SJCRH30 (cell line): ENCODE data around the gene VRK3. TPM values are rescaled to one million over a fixed set of nuclear protein-coding genes. Genes with fewer than 3 reads are reported as not detected.

Experiments used
- DNase-seq, 2 experiments: peaks; one replicate each; pipeline ENCODE4 v3.0.0-alpha.2; 2015 to 2020
- H3K27ac ChIP-seq: fragments of 250-450 bp; sonication (Bioruptor Pico); 2 replicates; pipeline ENCODE4 v1.5.1; 2020; ENCODE audit warnings: mild to moderate bottlenecking, moderate library complexity
- H3K27me3 ChIP-seq: fragments of 250-450 bp; sonication (Bioruptor Pico); 2 replicates; pipeline ENCODE4 v1.5.1; 2020; ENCODE audit warnings: mild to moderate bottlenecking, moderate library complexity
- H3K36me3 ChIP-seq: fragments of 250-450 bp; sonication (Bioruptor Pico); 2 replicates; pipeline ENCODE4 v1.5.1; 2020; ENCODE audit warnings: mild to moderate bottlenecking, moderate library complexity
- H3K4me1 ChIP-seq: fragments of 250-450 bp; sonication (Bioruptor Pico); 2 replicates; pipeline ENCODE4 v1.5.1; 2020; ENCODE audit warnings: mild to moderate bottlenecking, moderate library complexity
- H3K4me3 ChIP-seq: fragments of 250-450 bp; sonication (Bioruptor Pico); 2 replicates; pipeline ENCODE4 v1.5.1; 2020; ENCODE audit warnings: mild to moderate bottlenecking, moderate library complexity
- H3K9me3 ChIP-seq: fragments of 250-450 bp; sonication (Bioruptor Pico); replicated peaks from 2 replicates; pipeline ENCODE4 v1.5.1; 2020; ENCODE audit warnings: mild to moderate bottlenecking, moderate library complexity
- total RNA-seq: library from RNA; depleted of rRNA; stranded (reverse); fragments of >200 nt; shearing (Covaris generic); gene quantifications from 2 replicates; pipeline ENCODE4 v1.2.3, GENCODE V29; 2014

VRK3 gene
- total RNA-seq, 1 experiment from 2014 or later = 23.1 TPM

DNA sequence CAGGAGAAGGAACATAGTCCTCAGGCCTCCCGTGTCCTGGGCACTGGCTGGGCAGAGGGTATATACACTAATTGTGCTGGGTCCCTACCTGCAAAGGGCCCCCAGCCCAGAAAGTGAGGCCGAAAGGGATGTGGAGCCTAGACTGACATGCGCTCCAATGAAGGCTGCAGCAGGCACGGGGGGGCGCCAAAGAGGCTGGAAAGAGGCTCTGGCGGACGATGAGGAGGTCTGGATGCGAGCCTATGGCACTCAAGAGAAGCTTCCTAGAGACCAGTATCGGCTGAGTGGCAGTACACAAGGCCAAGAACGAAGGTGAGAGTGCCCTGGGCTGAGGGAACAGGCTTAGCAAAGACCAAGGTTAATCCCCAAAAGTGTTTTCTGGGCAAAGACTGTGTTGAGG is 16.6 kb downstream of the VRK3 start:
- no peak overlapping the region for H3K27ac ChIP-seq
- H3K36me3 ChIP-seq = peaks cover 9% of the 10 kb centered on the region
- H3K4me1 ChIP-seq = peaks cover 3% of the 10 kb centered on the region; the same call in 1 of the 2 replicates
- no peaks in the 10 kb centered on the region for H3K9me3 ChIP-seq
- H3K4me3 ChIP-seq = no peak overlapping the region
- DNase-seq = no peak
- H3K27me3 ChIP-seq = no peaks in the 10 kb centered on the region

DNA sequence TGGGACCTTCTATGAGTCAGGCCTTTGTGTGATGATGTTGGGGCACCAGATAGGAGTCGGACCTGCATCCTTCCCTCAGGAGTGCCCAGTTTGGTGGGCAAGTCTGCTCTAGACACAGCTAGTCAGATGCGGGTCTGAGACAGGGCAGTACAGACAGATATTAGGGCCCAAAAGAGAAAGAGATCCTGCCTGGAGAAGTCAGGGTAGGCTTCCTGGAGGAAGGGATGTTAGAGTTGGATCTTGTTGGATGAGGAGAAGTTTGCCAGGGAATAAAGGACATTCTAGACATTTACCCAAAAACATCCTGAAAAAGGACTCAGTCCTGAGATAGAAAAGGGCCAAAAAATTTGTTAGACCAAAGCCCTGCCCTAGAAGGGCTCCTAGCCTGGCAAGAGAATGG is 17.2 kb downstream of the VRK3 start:
- H3K4me3 ChIP-seq = no peak overlapping the region
- H3K4me1 ChIP-seq = peaks cover 3% of the 10 kb centered on the region; the same call in 1 of the 2 replicates
- peaks cover 11% of the 10 kb centered on the region for H3K36me3 ChIP-seq
- no peak for DNase-seq
- H3K27ac ChIP-seq = no peak overlapping the region
- no peaks in the 10 kb centered on the region for H3K9me3 ChIP-seq
- H3K27me3 ChIP-seq = no peaks in the 10 kb centered on the region

DNA sequence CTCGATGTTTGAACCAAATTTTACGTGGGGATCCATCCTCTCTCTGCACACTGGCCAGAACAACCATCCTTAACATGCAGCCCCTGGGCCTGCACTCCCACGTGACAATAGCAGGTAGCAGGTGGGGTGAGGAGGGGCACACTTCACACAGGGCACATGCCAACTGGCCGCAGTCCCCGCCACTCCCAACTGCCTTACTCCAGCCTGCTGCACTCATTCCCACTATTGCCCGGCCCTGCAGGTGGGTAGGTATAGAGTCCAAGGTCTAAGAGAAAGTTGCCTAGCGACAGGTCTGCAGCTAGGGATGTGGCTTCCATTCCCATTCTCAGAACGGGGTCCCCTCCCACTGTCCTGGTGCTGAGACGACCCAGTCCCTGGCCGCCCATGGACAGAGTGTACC is 18.0 kb downstream of the VRK3 start:
- Histone ChIP-seq H3K4me3 (no peak overlapping the region), H3K27ac (no peak overlapping the region), H3K36me3 (peaks cover 11% of the 10 kb centered on the region), H3K4me1 (peaks cover 3% of the 10 kb centered on the region; the same call in 1 of the 2 replicates), H3K27me3 (no peaks in the 10 kb centered on the region), H3K9me3 (no peaks in the 10 kb centered on the region)
- no peak for DNase-seq

DNA sequence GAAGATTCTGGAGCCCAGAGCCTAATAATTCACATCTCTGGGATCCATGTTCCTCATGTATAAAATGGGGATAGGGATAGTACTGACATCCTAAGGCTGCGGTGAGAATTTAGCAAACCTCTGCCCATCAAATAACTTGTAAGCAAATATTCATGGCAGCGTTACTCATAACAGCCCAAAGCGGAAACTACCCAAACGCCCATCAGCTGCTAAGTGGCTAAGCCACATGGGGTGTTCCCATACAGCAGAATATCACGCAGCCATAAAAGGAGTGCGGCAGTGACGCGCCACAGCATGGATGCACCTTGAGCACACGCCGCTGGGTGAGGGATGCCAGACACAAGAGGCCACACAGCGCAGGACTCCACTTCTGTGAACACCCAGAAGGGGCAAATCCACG is 19.7 kb downstream of the VRK3 start:
- peaks cover 11% of the 10 kb centered on the region; the same call in 1 of the 2 replicates for H3K36me3 ChIP-seq
- no peaks in the 10 kb centered on the region for H3K9me3 ChIP-seq
- DNase-seq = no peak
- no peaks in the 10 kb centered on the region for H3K27me3 ChIP-seq
- H3K27ac ChIP-seq = no peak overlapping the region
- peaks cover 3% of the 10 kb centered on the region; the same call in 1 of the 2 replicates for H3K4me1 ChIP-seq
- no peak overlapping the region for H3K4me3 ChIP-seq

DNA sequence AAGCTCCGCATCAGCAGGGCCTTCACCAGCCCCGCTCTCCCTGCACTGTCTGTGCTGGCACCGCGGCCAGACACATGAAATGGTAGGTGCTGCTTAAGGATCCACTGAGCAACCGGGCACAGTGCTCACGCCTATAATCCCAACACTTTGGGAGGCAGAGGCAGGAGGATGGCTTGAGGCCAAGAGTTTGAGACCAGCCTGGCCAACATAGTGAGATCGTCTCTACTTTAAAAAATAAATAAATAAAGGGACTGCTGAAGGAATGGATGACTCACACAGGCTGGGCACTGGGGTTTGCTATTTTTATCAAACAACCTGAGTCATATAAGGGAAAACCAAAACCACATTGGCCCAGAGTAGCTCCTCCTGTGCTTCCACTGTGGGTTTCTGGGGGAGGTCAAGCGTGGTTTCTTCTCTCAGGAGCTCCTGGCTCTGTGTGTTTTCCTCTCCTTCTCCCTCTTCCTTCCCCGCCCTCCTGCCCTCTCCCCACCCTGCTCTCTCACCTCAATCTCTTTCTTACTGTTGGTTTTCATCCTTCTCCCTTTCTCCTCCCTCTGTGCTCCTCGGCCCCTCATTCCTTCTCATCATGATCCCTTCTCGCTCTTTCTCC is 21.3 kb downstream of the VRK3 start:
- Histone ChIP-seq H3K27me3 (no peaks in the 10 kb centered on the region), H3K27ac (no peak overlapping the region), H3K4me3 (no peak overlapping the region), H3K9me3 (no peaks in the 10 kb centered on the region), H3K36me3 (peaks cover 11% of the 10 kb centered on the region; the same call in 1 of the 2 replicates), H3K4me1 (peaks cover 3% of the 10 kb centered on the region; the same call in 1 of the 2 replicates)
- peak; percentile 57 to 61 for DNase-seq

DNA sequence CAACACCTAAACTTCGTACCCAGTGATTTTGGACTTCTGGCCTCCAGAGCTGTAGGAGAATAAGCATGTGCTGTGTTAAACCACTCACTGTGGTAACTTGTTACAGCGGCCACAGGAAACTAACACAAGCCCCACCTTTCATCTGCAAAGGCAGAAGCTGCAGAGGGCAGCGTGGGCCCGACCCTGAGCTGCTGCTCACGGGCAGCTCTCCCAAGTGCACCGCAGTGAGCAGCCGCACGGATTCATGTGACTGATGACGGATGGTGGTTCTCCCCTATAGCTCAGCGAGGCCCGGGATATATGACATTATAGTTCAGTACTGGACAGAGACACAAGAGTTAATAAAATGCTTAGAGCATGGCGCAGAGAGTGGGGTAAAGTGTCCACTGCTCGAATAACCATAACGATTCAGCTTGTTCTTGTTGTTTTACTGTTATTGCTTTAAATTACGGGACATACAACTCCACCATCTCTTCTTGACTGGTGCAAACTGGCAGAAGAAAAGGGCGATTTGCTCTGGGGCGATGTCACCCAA is 21.9 kb downstream of the VRK3 start:
- no peaks in the 10 kb centered on the region for H3K27me3 ChIP-seq
- peaks cover 3% of the 10 kb centered on the region; the same call in 1 of the 2 replicates for H3K4me1 ChIP-seq
- no peak overlapping the region for H3K27ac ChIP-seq
- no peak for DNase-seq
- no peaks in the 10 kb centered on the region for H3K9me3 ChIP-seq
- no peak overlapping the region for H3K4me3 ChIP-seq
- H3K36me3 ChIP-seq = peaks cover 11% of the 10 kb centered on the region; the same call in 1 of the 2 replicates

DNA sequence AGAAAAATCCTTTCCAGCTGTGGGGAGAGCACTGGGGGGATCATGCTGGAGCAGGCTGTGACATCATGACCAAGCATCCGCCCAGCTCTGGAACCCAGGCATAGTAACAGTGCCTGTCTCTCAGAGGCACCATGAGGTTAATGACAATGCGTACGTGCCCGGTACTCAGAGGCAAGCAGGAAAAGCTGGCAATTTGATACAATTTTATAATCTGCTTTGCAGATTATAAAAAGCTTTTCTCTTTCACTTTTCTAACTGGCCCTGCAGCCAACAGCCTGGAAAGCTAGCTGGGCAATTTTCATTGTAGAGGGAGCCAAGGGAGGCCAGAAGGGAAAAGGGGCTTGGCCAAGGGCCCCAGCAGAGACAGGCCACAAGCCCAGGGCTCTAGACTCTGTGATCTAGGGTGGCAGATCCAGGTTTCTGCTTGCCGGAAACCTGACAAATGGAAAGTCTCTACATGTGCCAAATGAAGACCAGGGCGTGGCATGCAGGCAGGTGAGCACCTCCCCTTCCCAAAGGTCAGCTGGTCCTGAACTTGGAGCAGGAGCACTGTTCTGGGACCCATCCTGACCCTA is 22.7 kb downstream of the VRK3 start:
- H3K27me3 ChIP-seq = no peaks in the 10 kb centered on the region
- H3K36me3 ChIP-seq = peaks cover 11% of the 10 kb centered on the region; the same call in 1 of the 2 replicates
- no peak overlapping the region for H3K27ac ChIP-seq
- peaks cover 3% of the 10 kb centered on the region; the same call in 1 of the 2 replicates for H3K4me1 ChIP-seq
- DNase-seq = no peak
- H3K4me3 ChIP-seq = no peak overlapping the region
- H3K9me3 ChIP-seq = no peaks in the 10 kb centered on the region

DNA sequence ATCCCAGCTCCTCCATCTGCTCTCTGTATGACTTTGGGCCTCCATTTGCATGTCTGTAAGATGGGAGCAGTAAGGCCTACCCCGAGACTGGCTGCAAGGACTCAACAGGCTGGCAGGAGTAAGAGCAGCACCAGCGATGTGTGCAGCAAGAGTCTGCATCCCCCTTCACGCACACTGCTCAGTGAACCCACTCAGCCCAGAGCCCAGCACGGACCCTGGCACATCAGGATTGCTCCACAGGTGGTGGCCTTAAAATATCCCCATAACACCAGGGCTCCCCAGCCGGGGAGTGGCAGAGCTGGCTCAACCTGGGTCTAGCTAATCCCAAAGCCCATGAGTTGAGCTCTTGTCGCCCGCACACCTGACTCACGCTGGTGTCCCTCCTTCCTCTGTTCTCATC is 23.4 kb downstream of the VRK3 start:
- no peaks in the 10 kb centered on the region for H3K27me3 ChIP-seq
- H3K36me3 ChIP-seq = peaks cover 11% of the 10 kb centered on the region; the same call in 1 of the 2 replicates
- peaks cover 3% of the 10 kb centered on the region; the same call in 1 of the 2 replicates for H3K4me1 ChIP-seq
- no peak for DNase-seq
- H3K9me3 ChIP-seq = no peaks in the 10 kb centered on the region
- H3K4me3 ChIP-seq = no peak overlapping the region
- no peak overlapping the region for H3K27ac ChIP-seq

DNA sequence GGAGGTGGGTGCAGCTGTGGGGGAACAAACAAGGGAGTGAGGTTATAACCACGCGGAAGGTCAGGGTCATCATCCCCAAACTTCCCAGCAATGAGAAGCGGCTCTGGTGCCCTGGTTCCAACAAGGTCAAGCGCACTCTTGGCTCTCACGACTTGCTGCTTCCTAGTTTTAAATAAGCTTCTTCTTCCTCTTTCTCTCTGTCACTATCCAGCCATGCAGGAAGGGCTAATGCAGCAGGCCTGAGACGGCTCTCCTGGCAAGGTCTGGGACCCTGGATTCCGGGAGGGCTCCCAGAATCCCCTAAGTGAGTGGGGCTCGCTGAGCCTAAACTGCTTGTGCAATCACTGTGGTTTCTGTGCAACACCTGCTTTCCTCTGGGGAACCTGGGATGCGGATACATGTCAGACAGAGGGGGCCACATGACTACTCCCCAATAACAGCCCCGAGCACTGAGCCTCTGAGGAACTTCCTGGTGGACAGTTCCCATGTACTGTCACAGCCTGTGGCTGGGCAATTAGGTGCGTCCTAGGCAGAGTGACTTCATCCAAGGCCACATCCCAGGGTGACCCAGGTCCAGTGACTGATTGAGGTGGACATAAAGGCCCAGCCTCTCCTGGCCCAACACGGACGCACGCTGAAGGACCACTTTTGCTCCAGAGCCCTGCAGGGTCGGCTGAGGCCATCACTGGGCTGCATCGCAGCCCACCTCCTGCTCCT is 24.2 kb downstream of the VRK3 start:
- Histone ChIP-seq H3K36me3 (peaks cover 10% of the 10 kb centered on the region; the same call in 1 of the 2 replicates), H3K27ac (no peak overlapping the region)

DNA sequence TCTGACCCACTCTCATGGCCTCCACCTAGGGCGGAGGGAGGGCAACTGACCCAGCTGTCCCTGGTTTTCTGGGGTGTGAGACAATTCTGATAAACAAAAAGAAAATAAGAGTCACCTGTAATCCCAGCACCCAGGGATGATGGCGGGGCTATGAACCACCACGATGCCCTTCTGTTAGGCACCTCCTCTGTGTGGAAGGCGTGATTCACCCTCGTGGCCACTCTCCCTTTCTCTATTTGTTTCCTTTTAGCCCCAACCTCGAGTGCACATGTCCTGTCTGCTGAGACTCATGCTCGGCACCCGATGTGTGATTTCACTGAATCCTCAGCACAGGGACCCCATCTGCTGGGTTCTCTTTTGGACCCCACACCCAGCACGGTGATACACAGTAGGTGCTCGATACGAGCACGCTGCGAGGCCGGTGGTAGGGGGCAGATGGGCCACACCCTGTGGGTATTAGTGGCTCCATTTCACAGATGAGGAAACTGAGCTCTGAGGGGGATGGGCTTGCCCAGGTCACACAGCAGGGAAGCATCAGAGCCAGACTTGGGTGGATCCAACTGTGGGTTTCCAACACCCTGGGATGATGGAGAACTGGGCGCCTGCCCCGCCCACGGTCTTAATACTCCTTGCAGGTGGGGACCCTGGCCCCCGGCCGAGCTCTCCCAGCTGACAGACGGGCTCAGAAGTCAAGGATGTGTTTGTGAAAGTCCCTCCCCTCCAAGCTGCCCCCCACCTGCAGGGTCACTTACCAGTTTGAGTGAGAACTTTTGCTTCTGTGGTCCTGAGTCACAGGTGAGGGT is 24.9 kb downstream of the VRK3 start:
- no peaks in the 10 kb centered on the region for H3K27me3 ChIP-seq
- H3K9me3 ChIP-seq = no peaks in the 10 kb centered on the region
- H3K27ac ChIP-seq = no peak overlapping the region
- no peak overlapping the region for H3K4me3 ChIP-seq
- no peak for DNase-seq
- peaks cover 5% of the 10 kb centered on the region; the same call in 1 of the 2 replicates for H3K36me3 ChIP-seq
- peaks cover 3% of the 10 kb centered on the region; the same call in 1 of the 2 replicates for H3K4me1 ChIP-seq

More for the DNA sequence above, 24.2 kb downstream of the VRK3 start:
- no peaks in the 10 kb centered on the region for H3K27me3 ChIP-seq
- no peak overlapping the region for H3K4me3 ChIP-seq
- DNase-seq = no peak
- H3K9me3 ChIP-seq = no peaks in the 10 kb centered on the region
- peaks cover 3% of the 10 kb centered on the region; the same call in 1 of the 2 replicates for H3K4me1 ChIP-seq

DNA sequence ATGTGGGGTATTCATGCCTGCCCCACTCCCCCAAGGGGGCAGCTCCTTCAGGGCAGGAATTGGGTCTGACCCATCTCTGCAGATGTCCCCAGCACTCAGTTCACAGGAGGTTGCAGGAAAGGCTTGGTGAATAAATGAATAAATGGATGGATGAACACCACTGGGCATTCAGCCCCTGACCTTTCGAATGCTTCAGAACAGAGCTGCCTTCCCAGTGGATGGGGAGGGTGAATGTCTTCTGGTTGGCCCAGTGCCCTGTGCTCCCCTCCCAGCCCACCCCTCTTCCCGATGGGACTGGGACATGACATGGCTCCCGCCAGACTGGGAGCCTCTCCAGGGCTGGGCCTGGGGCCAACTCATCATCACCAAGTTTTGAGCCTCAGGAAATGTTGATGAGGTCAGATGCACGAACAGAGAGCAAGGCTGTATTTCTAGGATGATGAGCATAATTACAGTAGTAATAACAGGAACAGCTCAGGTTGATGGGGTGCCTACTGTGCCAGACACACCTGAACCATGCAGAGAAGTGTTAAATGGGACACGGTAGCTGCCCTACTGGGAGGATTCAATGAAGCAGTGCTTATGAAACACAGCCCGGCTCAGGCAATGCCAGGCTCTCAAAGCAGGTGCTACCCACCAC is 25.7 kb downstream of the VRK3 start:
- H3K36me3 ChIP-seq = peaks cover 5% of the 10 kb centered on the region; the same call in 1 of the 2 replicates

DNA sequence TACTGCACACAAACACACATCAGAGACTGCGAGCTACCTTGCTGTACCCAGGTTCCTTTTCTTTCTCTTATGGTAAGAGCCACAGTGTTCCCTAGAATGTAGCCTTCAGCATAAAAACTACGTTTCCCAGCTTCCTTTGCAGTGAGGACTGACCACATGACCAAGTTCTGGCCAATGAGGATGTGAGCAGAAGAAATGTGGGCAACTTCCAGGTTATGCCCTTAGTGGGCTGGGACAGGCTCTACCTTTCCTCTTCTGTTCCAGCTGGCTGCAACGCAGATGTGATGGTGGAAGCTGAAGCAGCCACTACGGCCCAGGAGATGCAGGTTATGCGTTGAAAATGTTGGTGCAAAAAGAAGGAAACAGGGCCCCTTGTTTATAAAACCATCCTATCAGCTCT is 27.5 kb downstream of the VRK3 start:
- Histone ChIP-seq H3K9me3 (no peaks in the 10 kb centered on the region), H3K36me3 (no peaks in the 10 kb centered on the region), H3K4me3 (no peak overlapping the region), H3K27ac (no peak overlapping the region), H3K4me1 (no peaks in the 10 kb centered on the region), H3K27me3 (no peaks in the 10 kb centered on the region)
- peak; percentile 54 to 64 for DNase-seq

More for the DNA sequence above, 25.7 kb downstream of the VRK3 start:
- Histone ChIP-seq H3K4me1 (peaks cover 3% of the 10 kb centered on the region; the same call in 1 of the 2 replicates), H3K9me3 (no peaks in the 10 kb centered on the region), H3K4me3 (no peak overlapping the region), H3K27me3 (no peaks in the 10 kb centered on the region), H3K27ac (no peak overlapping the region)
- DNase-seq = no peak

DNA sequence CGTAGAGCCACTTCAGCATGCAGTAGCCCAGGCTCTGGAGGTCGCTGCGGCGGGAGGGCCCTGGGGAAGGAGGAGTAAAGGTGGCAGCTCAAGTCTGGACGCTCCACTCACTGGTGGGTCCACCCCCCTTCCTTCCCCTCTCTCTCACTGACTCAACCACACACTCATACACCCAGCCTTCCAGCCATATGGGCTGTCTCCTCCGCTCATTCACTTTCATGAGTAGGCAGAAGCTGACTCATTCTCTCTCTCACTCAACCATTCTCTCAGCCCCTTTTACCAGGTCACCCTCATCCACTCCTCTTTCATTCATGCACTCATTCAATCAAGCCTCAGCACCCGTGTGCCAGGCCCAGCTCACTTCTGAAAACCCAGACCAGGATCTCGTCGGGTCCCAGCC is 36.7 kb downstream of the VRK3 start:
- Histone ChIP-seq H3K27me3 (no peaks in the 10 kb centered on the region), H3K9me3 (0 out of 2 replicates have a peak, but pooled peaks cover 4% of the 10 kb centered on the region), H3K4me1 (no peaks in the 10 kb centered on the region), H3K4me3 (no peak overlapping the region), H3K27ac (no peak overlapping the region), H3K36me3 (no peaks in the 10 kb centered on the region)
- no peak for DNase-seq

DNA sequence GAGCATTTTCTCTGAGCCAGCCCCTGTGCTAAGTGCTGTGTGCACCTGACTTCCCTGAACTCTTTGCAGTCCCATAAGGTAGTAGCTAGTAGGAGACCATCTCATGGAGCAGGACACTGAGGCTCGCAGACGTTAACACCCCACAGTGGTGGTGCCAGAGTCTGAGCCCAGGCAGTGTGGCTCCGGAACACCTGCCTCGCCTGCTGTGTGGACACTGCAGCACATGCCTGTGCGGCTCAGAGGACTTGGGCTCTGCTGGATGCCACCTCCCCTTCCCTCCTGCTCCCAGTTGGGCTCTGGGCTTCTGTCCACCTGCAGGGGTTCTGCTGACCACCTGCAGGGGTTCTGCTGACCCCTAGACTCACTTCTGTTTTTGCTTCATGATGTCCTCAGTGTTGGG is 37.2 kb downstream of the VRK3 start:
- Histone ChIP-seq H3K36me3 (no peaks in the 10 kb centered on the region), H3K4me1 (no peaks in the 10 kb centered on the region), H3K4me3 (no peak overlapping the region), H3K27ac (no peak overlapping the region), H3K27me3 (no peaks in the 10 kb centered on the region), H3K9me3 (0 out of 2 replicates have a peak, but pooled peaks cover 4% of the 10 kb centered on the region)
- DNase-seq = no peak
